ENCODE data around the gene IFFO2. TPM values are rescaled to one million over a fixed set of nuclear protein-coding genes. Genes with fewer than 3 reads are reported as not detected.

IFFO2 gene
- total RNA-seq, 1 donor from 2014 or later = 3.3 TPM

GRCh38 chr1:18858070-18858688 lies 98.3 kb downstream of the IFFO2 start:
- intact Hi-C loops (cut with micrococcal nuclease) = no loop called here
- no peak overlapping the region for H3K4me3 ChIP-seq
- peaks cover 39% of the 10 kb centered on the region for H3K27me3 ChIP-seq (ENCODE audit: low read depth)
- DNase-seq = no peak
- H3K27ac ChIP-seq (replicated peaks) = no peak overlapping the region
- H3K9me3 ChIP-seq (replicated peaks) = no peaks in the 10 kb centered on the region
- no peaks in the 10 kb centered on the region for H3K4me1 ChIP-seq
- H3K36me3 ChIP-seq = no peaks in the 10 kb centered on the region
- no peak for TF ChIP-seq CTCF (IDR thresholded peaks at IDR 0.05; ENCODE audit: borderline replicate concordance)

GRCh38 chr1:18856435-18856834 lies 100.0 kb downstream of the IFFO2 start:
- H3K9me3 ChIP-seq (replicated peaks) = no peaks in the 10 kb centered on the region

GRCh38 chr1:18855573-18855972 lies 100.9 kb downstream of the IFFO2 start:
- no peaks in the 10 kb centered on the region for H3K4me1 ChIP-seq
- TF ChIP-seq CTCF (IDR thresholded peaks at IDR 0.05; ENCODE audit: borderline replicate concordance) = no peak
- peaks cover 65% of the 10 kb centered on the region for H3K27me3 ChIP-seq (ENCODE audit: low read depth)
- intact Hi-C loops (cut with micrococcal nuclease) = no loop called here
- no peak overlapping the region for H3K27ac ChIP-seq (replicated peaks)
- no peaks in the 10 kb centered on the region for H3K9me3 ChIP-seq (replicated peaks)
- no peak overlapping the region for H3K4me3 ChIP-seq
- no peaks in the 10 kb centered on the region for H3K36me3 ChIP-seq
- DNase-seq = no peak

More at GRCh38 chr1:18856435-18856834, 100.0 kb downstream of the IFFO2 start:
- DNase-seq = no peak
- no peak for TF ChIP-seq CTCF (IDR thresholded peaks at IDR 0.05; ENCODE audit: borderline replicate concordance)
- Histone ChIP-seq H3K27ac (replicated peaks) (no peak overlapping the region), H3K4me1 (no peaks in the 10 kb centered on the region), H3K4me3 (no peak overlapping the region), H3K27me3 (ENCODE audit: low read depth) (peaks cover 57% of the 10 kb centered on the region), H3K36me3 (no peaks in the 10 kb centered on the region)
- intact Hi-C loops (cut with micrococcal nuclease) = no loop called here

GRCh38 chr1:18854331-18855025 lies 102.0 kb downstream of the IFFO2 start:
- no peak overlapping the region for H3K4me3 ChIP-seq
- intact Hi-C loops (cut with micrococcal nuclease) = no loop called here
- no peaks in the 10 kb centered on the region for H3K4me1 ChIP-seq
- no peak overlapping the region for H3K27ac ChIP-seq (replicated peaks)
- DNase-seq = no peak
- no peaks in the 10 kb centered on the region for H3K9me3 ChIP-seq (replicated peaks)
- peaks cover 76% of the 10 kb centered on the region for H3K27me3 ChIP-seq (ENCODE audit: low read depth)
- no peaks in the 10 kb centered on the region for H3K36me3 ChIP-seq
- no peak for TF ChIP-seq CTCF (IDR thresholded peaks at IDR 0.05; ENCODE audit: borderline replicate concordance)

Small RNA genes within 50 kb of the gene (microRNA-seq; reads per million reads assigned to microRNA genes)
- gene MIR1290 = not detected
- gene MIR4695 = not detected

Other genes with a start within 250 kb of the IFFO2 start
- not detected for gene TAS1R2, start 97.0 kb downstream of the IFFO2 start, total RNA-seq
- 35.9 TPM for gene ALDH4A1, start 54.1 kb downstream of the IFFO2 start, total RNA-seq

All from left ventricle myocardium inferior (tissue), 1 donor.